Prostate gland (tissue), 2 donors: ENCODE data around the gene TTC31. TPM values are rescaled to one million over a fixed set of nuclear protein-coding genes. Genes with fewer than 3 reads are reported as not detected.

Experiments
- DNase-seq: peaks from one replicate; pipeline ENCODE4 v3.0.0-alpha.2; 2019; ENCODE audit warnings: low spot score
- H3K27ac ChIP-seq, 2 donors: fragments of 200-600 bp; sonication (generic); 2 replicates each; pipeline ENCODE4 v1.5.1; 2017 to 2019
- H3K27me3 ChIP-seq: fragments of 200-600 bp; sonication (generic); replicated peaks from 2 replicates; pipeline ENCODE4 v1.5.1; 2019; ENCODE audit not compliant: insufficient read depth
- H3K36me3 ChIP-seq, 2 donors: fragments of 200-600 bp; sonication (generic); 1 replicate in 1 of 2; 2 replicates in 1 of 2; pipeline versions ENCODE4 v1.5.1 to v1.8.1; 2017 to 2019
- H3K4me1 ChIP-seq: fragments of 200-600 bp; sonication (generic); replicated peaks from 2 replicates; pipeline ENCODE4 v1.5.1; 2019
- H3K4me3 ChIP-seq, 2 donors: fragments of 200-600 bp; sonication (generic); 2 replicates each; pipeline ENCODE4 v1.5.1; 2017 to 2019
- H3K9me3 ChIP-seq: fragments of 200-600 bp; sonication (generic); 2 replicates; pipeline ENCODE4 v1.5.1; 2017
- POLR2A ChIP-seq: fragments of 450-650 bp; IDR thresholded peaks from one replicate; pipeline ENCODE4 v1.6.1; 2016; ENCODE audit warnings: antibody characterized with exemption, mild to moderate bottlenecking
- POLR2AphosphoS5 ChIP-seq: sonication (generic); formaldehyde crosslinking; IDR thresholded peaks from one replicate; pipeline ENCODE4 v1.6.1; 2017; ENCODE audit warnings: antibody characterized with exemption
- WGBS: methylation state at CpG from one replicate; pipeline ENCODE4 v1.1.5; 2018; 5-methylcytosine and 5-hydroxymethylcytosine counted together
- intact Hi-C: fragments of 100-400 bp; cut with DNase I; formaldehyde crosslinking; loops from one replicate; pipeline ENCODE4 v1.14.2; 2022
- total RNA-seq, 2 donors: library from RNA; depleted of rRNA; stranded (reverse); fragments of >200 nt; gene quantifications; one replicate each; pipeline ENCODE4 v1.1.0, GENCODE V29; 2016
- TF ChIP-seq, protein P1 (sequence below), 4 experiments: fragments of 200-600 bp in 2 of 4; fragments of 450-650 bp in 2 of 4; sonication (generic) in 2 of 4; IDR thresholded peaks; 1 replicate in 3 of 4; 2 replicates in 1 of 4; pipeline ENCODE4 v1.5.1; 2016 to 2019; ENCODE audit warnings: antibody characterized with exemption in 4 of 4, mild to moderate bottlenecking in 2 of 4, moderate library complexity in 2 of 4

TTC31 gene
- total RNA-seq, 2 donors from 2014 or later, result 24.0 to 27.6 TPM

DNA sequence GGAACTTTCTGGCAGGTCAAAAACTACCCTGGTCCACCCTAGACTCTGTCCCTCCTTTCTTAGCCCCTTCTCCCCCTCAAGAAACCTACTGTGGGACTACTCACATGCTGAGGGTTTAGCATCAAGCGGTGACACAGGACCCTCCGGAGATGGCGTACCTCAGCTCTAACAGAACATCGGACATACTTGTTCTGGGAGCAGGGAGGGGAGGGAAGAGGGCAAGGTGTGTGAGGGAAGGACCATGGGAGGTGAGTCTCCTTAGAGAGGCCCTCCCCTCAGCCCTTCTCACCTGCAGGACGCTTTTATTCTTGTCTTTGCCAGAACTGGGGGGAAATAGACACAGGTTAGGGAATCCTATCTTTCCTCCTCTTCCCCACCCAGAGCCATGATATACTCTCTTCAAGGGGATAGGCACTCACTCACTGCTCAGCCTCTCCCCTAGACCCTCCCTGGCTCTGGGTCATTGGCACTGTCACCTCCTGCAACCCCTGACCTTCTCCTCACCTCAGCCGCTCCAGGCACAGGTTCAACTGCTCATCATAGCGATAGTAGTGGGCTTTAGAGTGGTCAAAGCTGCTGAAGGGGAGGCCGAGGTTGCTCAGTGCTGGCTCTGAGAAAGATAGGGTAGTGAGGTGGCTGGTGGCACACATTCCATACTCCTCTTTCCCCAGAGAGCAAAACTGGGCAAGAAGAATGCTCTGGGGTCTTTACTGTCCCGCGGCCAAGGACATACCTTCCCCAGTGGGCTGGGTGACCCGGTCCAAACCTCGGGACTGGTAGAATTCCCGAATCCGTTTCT lies 22.8 kb downstream of the TTC31 start:
- H3K27ac ChIP-seq, result no peak overlapping the region
- H3K4me3 ChIP-seq, result no peak overlapping the region
- TF ChIP-seq POLR2AphosphoS5, result no peak
- TF ChIP-seq, protein P1, sequence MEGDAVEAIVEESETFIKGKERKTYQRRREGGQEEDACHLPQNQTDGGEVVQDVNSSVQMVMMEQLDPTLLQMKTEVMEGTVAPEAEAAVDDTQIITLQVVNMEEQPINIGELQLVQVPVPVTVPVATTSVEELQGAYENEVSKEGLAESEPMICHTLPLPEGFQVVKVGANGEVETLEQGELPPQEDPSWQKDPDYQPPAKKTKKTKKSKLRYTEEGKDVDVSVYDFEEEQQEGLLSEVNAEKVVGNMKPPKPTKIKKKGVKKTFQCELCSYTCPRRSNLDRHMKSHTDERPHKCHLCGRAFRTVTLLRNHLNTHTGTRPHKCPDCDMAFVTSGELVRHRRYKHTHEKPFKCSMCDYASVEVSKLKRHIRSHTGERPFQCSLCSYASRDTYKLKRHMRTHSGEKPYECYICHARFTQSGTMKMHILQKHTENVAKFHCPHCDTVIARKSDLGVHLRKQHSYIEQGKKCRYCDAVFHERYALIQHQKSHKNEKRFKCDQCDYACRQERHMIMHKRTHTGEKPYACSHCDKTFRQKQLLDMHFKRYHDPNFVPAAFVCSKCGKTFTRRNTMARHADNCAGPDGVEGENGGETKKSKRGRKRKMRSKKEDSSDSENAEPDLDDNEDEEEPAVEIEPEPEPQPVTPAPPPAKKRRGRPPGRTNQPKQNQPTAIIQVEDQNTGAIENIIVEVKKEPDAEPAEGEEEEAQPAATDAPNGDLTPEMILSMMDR (IDR thresholded peaks at IDR 0.05), result no peak
- TF ChIP-seq POLR2A, result no peak
- 98% methylated on average over 14 of the region's 14 CpGs for WGBS
- DNase-seq, result no peak
- H3K9me3 ChIP-seq, result no peaks in the 10 kb centered on the region
- peaks cover 12% of the 10 kb centered on the region for H3K4me1 ChIP-seq
- intact Hi-C loops, result no loop called here
- peaks cover 4% of the 10 kb centered on the region for H3K27me3 ChIP-seq
- H3K36me3 ChIP-seq, result peaks cover 0 to 12% of the 10 kb centered on the region in 2 donors

DNA sequence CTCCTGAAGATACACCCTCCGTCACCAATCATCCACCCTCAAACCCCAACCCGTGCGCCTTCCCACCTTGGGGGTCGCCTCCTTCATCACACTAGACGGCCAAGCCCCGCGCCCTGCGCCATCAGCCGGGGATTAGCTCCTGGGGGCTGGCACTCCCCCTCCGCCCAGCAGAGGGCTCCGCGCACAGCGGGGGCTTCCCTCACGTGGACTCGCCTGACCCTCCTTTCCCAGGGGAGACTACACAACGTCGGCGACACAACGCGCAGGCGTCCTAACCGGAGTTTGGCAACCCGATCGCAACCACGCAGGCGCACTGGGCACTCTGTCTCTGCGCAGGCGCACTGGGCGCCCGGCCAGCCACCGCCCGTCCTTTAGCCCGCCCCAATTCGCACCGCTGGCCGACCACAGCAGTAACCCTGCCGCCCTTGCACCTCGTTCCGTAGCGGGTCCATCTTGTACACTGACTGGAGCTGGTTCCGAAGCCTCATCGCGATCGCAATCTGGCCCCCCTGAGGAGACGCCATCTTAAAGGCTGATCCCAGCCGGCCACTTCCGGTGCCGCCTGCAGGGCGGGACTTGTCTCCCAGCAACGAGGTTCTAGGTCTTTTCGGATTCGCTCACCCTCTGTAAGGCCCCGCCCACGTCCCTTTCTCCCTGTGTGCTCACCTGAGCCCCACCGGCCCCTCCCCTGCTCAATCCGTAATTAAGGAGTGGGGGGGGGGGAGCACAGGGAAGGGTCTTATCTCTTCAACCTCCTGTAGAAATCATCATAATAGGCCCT lies 24.5 kb downstream of the TTC31 start, which contains the start of gene PCGF1:
TSS of gene PCGF1 (minus strand) at position 551 of the 781 bp plus-strand sequence. CDS start at position 524, 27 bp downstream.
- peaks cover 12% of the 10 kb centered on the region for H3K4me1 ChIP-seq
- DNase-seq, result peak; percentile 99
- TF ChIP-seq POLR2AphosphoS5 (peak; percentile 92), POLR2A (peak; percentile 39)
- TF ChIP-seq, protein P1 (IDR thresholded peaks at IDR 0.05), result peak in 2 of 4 experiments; percentile 7 to 24
- H3K4me3 ChIP-seq, result peak within 1 kb of the TSS; percentile 82
- intact Hi-C loops, result no loop called here
- H3K36me3 ChIP-seq, result peaks cover 0 to 12% of the 10 kb centered on the region in 2 donors
- WGBS, result under 1% methylated on average over 51 of the region's 56 CpGs
- H3K27ac ChIP-seq, result peak within 1 kb of the TSS; percentile 99
- H3K27me3 ChIP-seq, result peaks cover 7% of the 10 kb centered on the region
- H3K9me3 ChIP-seq, result no peaks in the 10 kb centered on the region

DNA sequence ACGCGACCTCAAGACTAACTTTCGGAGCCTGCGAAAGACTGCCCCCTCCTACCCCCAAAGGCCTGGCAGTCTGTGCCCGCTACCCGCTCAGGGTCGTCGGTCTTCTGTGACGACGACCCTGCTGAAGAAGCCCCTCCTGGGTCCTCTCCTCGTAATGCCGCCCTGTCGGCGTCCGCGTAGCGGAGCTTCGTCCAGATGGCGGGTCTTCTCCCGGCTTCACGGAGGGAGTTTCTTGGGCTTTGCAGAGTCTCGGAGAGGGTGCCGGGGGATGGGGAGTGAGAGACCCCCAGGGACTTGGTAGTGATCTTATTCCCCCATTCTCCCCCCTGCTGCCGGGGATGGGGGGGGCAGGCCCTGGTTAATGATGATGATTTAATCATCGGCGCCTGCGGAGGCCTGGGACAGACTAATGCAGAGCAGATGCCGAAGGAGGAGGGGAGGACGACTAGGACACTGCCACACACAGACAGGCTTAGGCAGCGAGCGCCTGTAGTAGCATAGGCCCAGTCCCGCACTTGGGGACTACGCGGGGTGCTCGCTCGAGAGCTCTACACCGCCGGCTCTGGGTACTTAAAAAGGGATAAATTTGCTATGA lies 25.1 kb downstream of the TTC31 start:
- 11% methylated on average over 38 of the region's 38 CpGs for WGBS
- DNase-seq, result no peak
- peaks cover 11% of the 10 kb centered on the region for H3K27me3 ChIP-seq
- no peaks in the 10 kb centered on the region for H3K9me3 ChIP-seq
- H3K36me3 ChIP-seq, result peaks cover 0 to 12% of the 10 kb centered on the region in 2 donors
- intact Hi-C loops, result no loop called here
- TF ChIP-seq, protein P1 (IDR thresholded peaks at IDR 0.05), result no peak
- TF ChIP-seq POLR2A (no peak), POLR2AphosphoS5 (no peak)
- H3K4me1 ChIP-seq, result peaks cover 12% of the 10 kb centered on the region
- H3K4me3 ChIP-seq, result peak overlapping the region; percentile 82
- H3K27ac ChIP-seq, result peak overlapping the region; percentile 99

DNA sequence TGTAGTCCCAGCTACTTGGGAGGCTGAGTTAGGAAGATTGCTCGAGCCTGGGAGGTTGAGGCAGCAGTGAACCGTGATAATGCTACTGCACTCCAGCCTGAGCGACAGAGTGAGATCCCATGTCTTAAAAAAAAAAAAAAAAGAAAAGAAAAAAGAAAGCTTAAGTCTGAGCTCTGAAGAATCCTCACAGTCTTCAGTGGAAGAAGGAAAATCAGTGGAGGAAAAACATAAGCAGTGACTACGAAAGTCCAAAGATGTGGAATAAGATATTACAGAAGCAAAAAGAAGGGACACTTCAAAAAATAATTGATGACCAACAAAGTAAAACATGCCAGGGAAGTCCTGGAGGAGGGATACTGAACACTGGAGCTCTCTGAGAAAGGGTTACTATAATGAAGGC lies 27.4 kb downstream of the TTC31 start:
- intact Hi-C loops, result no loop called here
- no peak for DNase-seq
- Histone ChIP-seq H3K27me3 (peaks cover 29% of the 10 kb centered on the region), H3K4me3 (no peak overlapping the region), H3K4me1 (peaks cover 18% of the 10 kb centered on the region), H3K36me3 (peaks cover 0 to 5% of the 10 kb centered on the region in 2 donors), H3K27ac (no peak overlapping the region), H3K9me3 (no peaks in the 10 kb centered on the region)
- TF ChIP-seq POLR2AphosphoS5, result no peak
- TF ChIP-seq, protein P1 (IDR thresholded peaks at IDR 0.05), result no peak
- no peak for TF ChIP-seq POLR2A
- 74% methylated on average over 4 of the region's 4 CpGs for WGBS
